Omental fat pad (tissue), 4 donors: ENCODE measurements around the gene RAB39B. TPM values are rescaled to one million over a fixed set of nuclear protein-coding genes. Genes with fewer than 3 reads are reported as not detected.
A peak's percentile ranks its signal among the peaks of the same experiment; 100 is the strongest.

Experiments used
- ATAC-seq: fragments of 150-250 bp; one replicate; pipeline ENCODE4 v1.9.1; 2016; ENCODE audit warnings: mild to moderate bottlenecking, moderate library complexity; ENCODE audit not compliant: low FRiP score
- DNase-seq: peaks from one replicate; pipeline ENCODE4 v3.0.0-alpha.2; 2019; ENCODE audit warnings: low spot score
- small RNA-seq: library from RNA; depleted of rRNA; stranded (forward); fragments of <200 nt; gene quantifications from one replicate; pipeline ENCODE3, GENCODE V24; 2016
- total RNA-seq, 4 donors: library from RNA; depleted of rRNA; stranded (reverse); fragments of >200 nt; gene quantifications; one replicate each; pipeline ENCODE4 v1.1.0, GENCODE V29; 2016
- TF ChIP-seq, protein P1 (sequence below), 3 donors: fragments of 450-650 bp; IDR thresholded peaks; one replicate each; pipeline ENCODE4 v1.5.1; 2016 to 2017; ENCODE audit warnings: antibody characterized with exemption in 3 of 3, mild to moderate bottlenecking in 3 of 3, moderate library complexity in 2 of 3

The RAB39B gene
- total RNA-seq, 4 donors from 2014 or later, result 0.19 to 0.37 (median 0.28) TPM

DNA sequence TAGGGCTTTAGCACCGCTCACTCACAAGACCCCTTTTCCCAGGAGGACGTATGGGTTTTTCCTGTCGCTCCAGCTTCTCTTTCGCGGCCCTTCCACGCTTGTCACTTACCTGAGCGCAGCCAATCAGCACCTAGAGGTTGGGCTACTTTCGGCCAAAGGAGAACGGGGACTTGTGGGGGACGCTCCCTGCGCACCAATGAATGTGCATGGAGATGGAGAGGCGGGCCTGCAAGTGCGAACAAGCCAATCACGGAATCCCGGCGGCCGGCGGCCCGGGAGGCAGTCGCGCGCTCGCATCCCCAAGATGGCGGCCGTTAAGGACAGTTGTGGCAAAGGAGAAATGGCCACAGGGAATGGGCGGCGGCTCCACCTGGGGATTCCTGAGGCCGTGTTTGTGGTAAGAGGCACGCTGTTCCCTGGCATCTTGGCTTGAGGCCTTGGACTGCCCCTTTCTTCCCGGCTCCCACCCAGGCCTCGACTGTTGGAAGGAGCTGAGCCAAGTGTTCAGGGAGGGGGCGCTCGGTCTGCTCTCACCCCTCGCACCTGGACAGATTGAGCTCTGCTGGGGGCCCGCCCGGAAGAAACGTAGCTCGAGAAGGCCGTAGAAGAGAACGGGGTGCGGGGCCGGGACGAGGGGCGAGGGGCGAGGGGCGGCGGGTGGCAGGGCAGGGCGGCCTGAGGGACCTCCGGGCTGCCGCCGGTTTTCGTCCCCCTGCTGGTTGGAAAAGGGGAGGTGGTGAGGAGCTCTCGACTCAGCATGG, 47.9 kb downstream of the RAB39B start, which contains the start of gene VBP1:
Gene VBP1, plus strand, starts transcription at position 282 of the 761 bp plus-strand sequence. Its CDS starts 23 bp downstream, at position 305.
- DNase-seq, result peak; percentile 57
- TF ChIP-seq, protein P1, sequence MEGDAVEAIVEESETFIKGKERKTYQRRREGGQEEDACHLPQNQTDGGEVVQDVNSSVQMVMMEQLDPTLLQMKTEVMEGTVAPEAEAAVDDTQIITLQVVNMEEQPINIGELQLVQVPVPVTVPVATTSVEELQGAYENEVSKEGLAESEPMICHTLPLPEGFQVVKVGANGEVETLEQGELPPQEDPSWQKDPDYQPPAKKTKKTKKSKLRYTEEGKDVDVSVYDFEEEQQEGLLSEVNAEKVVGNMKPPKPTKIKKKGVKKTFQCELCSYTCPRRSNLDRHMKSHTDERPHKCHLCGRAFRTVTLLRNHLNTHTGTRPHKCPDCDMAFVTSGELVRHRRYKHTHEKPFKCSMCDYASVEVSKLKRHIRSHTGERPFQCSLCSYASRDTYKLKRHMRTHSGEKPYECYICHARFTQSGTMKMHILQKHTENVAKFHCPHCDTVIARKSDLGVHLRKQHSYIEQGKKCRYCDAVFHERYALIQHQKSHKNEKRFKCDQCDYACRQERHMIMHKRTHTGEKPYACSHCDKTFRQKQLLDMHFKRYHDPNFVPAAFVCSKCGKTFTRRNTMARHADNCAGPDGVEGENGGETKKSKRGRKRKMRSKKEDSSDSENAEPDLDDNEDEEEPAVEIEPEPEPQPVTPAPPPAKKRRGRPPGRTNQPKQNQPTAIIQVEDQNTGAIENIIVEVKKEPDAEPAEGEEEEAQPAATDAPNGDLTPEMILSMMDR (IDR thresholded peaks at IDR 0.05), result no peak
- peak; percentile 96 for ATAC-seq

DNA sequence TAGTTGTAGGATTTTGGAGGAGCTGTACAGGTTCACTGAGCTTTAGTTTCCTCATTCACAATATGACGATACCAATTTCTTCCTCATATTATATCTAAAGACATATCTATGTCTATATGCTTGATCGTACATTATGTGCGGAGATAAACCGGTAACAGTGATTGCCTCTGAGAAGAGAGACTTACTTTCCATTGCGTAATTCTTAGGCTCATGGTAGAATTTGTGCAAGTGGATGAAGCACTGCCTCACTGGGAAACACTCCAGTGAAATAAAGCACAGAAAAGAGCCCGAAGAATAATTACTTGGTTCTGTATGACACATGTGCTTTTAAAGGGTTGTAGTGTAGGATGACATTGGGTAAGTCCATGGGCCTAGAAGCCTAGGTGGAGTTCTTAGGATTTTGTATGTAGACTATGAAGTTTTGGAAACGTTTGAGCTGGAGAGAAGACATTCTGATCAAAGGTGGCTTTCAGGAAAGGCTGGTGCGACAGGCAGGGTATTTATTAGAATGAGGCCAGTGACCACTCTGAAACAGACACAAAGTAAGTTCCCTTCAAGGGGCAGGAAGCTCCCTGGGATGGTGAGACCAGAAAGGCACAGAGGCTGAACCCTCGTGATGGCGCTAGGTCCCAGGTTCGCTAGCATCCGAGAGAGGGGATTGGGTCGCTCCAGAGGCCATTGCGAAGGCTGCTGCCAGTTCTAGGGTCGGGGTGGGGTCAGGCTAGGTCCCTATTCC, 48.7 kb downstream of the RAB39B start:
- DNase-seq, result no peak
- ATAC-seq, result peak; percentile 8
- TF ChIP-seq, protein P1 (IDR thresholded peaks at IDR 0.05), result no peak

DNA sequence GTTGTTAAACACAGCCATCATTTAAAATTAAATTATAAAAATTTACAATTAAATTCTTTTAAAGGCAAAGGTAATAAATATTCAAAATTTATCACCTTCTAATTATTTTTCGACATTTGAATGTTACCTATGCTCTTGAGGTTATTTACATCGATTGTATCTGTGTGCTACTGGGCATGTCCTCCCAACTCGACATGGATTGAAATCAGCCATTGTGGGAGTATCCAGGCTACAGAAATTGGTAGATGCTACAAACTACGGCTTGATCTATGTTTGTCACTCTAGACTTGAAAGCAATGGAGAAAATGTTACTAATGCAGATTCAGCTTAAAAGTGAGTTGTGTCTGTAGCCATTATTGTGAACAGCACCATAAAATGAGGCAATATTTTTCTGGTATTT, 50.6 kb downstream of the RAB39B start:
- TF ChIP-seq, protein P1 (IDR thresholded peaks at IDR 0.05), result no peak
- ATAC-seq (no peak), DNase-seq (no peak)

DNA sequence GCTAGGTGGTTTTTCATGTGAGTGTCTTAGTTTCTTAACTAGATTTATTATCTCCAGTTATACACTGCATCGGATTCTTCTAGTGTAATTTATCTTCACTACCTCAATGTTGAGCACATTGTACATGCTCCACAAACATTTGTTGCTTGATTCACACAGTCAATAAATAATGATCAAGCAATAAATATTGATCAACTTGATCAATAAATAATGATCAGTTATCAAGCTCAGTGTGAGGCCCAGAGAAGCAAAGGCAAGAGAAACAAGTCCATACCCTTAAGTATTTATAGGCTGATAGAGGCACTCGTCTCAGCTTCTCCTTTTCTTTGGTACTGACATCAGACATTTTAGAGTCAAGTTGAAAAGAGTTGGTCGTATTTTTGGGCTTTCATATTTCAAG, 53.1 kb downstream of the RAB39B start:
- TF ChIP-seq, protein P1 (IDR thresholded peaks at IDR 0.05), result no peak
- ATAC-seq (no peak), DNase-seq (no peak)

Small RNA genes within 50 kb of the gene (small RNA-seq; reads per million reads assigned to genes)
- not detected for gene AC234781.4

Other genes starting within 250 kb of the RAB39B start
- 100 to 1,000 TPM in 1 of 4 donors, 10 to 100 TPM in 3; 18.2 to 184 (median 26.2) TPM for gene F8, start 241.8 kb downstream of the RAB39B start, total RNA-seq
- 100 to 1,000 TPM in 2 of 4 donors, 10 to 100 TPM in 2; 65.8 to 110 (median 83.7) TPM for gene FUNDC2, start 237.6 kb downstream of the RAB39B start, total RNA-seq
- gene CMC4, start 193.4 kb downstream of the RAB39B start, total RNA-seq, result 10 to 100 TPM; 11.0 to 24.9 (median 16.4) TPM
- gene MTCP1, start 193.4 kb downstream of the RAB39B start, total RNA-seq, result 1 to 10 TPM in 2 of 4 donors, under 1 TPM in 2; 0.74 to 3.5 (median 1.9) TPM
- gene BRCC3, start 193.0 kb downstream of the RAB39B start, total RNA-seq, result 10 to 100 TPM in 3 of 4 donors, 1 to 10 TPM in 1; 8.4 to 11.0 (median 10.2) TPM
- gene VBP1, start 48.0 kb downstream of the RAB39B start, total RNA-seq, result 10 to 100 TPM; 22.2 to 30.4 (median 25.7) TPM
- gene CLIC2, start 70.1 kb upstream of the RAB39B start, total RNA-seq, result 10 to 100 TPM; 17.2 to 61.8 (median 17.4) TPM
- gene F8A2, start 117.6 kb upstream of the RAB39B start, total RNA-seq, result not detected
- 10 to 100 TPM in 2 of 4 donors, 1 to 10 TPM in 2; 8.4 to 13.9 (median 11.2) TPM for gene F8A3, start 194.1 kb upstream of the RAB39B start, total RNA-seq